OCI-LY1 (cell line): ENCODE results near the gene SPTB.

ENCODE experiments used
- H2AFZ ChIP-seq: fragments of 200-600 bp; sonication (generic), shearing (Covaris generic); 2 replicates; pipeline ENCODE4 v1.6.0; 2014; ENCODE audit warnings: antibody characterized with exemption, mild to moderate bottlenecking, low read length
- H3F3A ChIP-seq: fragments of 200-600 bp; sonication (generic), shearing (Covaris generic); 2 replicates; pipeline ENCODE4 v1.6.0; 2014; ENCODE audit warnings: mild to moderate bottlenecking, antibody characterized with exemption, low read length, moderate library complexity; ENCODE audit not compliant: insufficient read depth
- H3K27ac ChIP-seq: fragments of 200-600 bp; sonication (generic); 2 replicates; pipeline ENCODE4 v1.5.1; 2014; ENCODE audit warnings: low read length, mixed run types, mild to moderate bottlenecking, low read depth; ENCODE audit not compliant: poor library complexity, severe bottlenecking
- H3K27me3 ChIP-seq: fragments of 200-600 bp; sonication (generic); 2 replicates; pipeline ENCODE4 v1.6.0; 2014; ENCODE audit warnings: antibody characterized with exemption, mild to moderate bottlenecking, low read length, moderate library complexity; ENCODE audit not compliant: insufficient read depth
- H3K36me3 ChIP-seq: fragments of 200-600 bp; sonication (generic); 2 replicates; pipeline ENCODE4 v1.6.1; 2014; ENCODE audit warnings: mild to moderate bottlenecking, antibody characterized with exemption, low read length, moderate library complexity, mixed read lengths; ENCODE audit not compliant: insufficient read depth
- H3K4me1 ChIP-seq: fragments of 200-600 bp; sonication (generic); 2 replicates; pipeline ENCODE4 v1.5.1; 2014; ENCODE audit warnings: mild to moderate bottlenecking, low read length, moderate library complexity; ENCODE audit not compliant: insufficient read depth, severe bottlenecking
- H3K4me2 ChIP-seq: fragments of 200-600 bp; sonication (generic), shearing (Covaris generic); 2 replicates; pipeline ENCODE4 v1.6.1; 2014; ENCODE audit warnings: low read length
- H3K4me3 ChIP-seq: fragments of 200-600 bp; sonication (generic); 2 replicates; pipeline ENCODE4 v1.5.1; 2014; ENCODE audit warnings: low read length, low read depth, mild to moderate bottlenecking, mixed read lengths; ENCODE audit not compliant: poor library complexity, severe bottlenecking
- H3K79me2 ChIP-seq: fragments of 200-600 bp; shearing (Covaris generic); 2 replicates; pipeline ENCODE4 v1.6.1; 2016; ENCODE audit warnings: mixed run types, low read length, mixed read lengths; ENCODE audit not compliant: insufficient read depth
- H3K9ac ChIP-seq: fragments of 200-600 bp; sonication (generic), shearing (Covaris generic); 2 replicates; pipeline ENCODE4 v1.6.1; 2014; ENCODE audit warnings: mild to moderate bottlenecking, low read length, mixed read lengths
- H3K9me2 ChIP-seq: fragments of 200-600 bp; sonication (generic), shearing (Covaris generic); 2 replicates; pipeline ENCODE4 v1.6.1; 2014; ENCODE audit warnings: low read depth, mild to moderate bottlenecking, low read length, mixed read lengths
- H3K9me3 ChIP-seq: fragments of 200-600 bp; shearing (Covaris generic); 2 replicates; pipeline ENCODE4 v1.6.1; 2014; ENCODE audit warnings: low read length, mixed read lengths
- H4K20me1 ChIP-seq: fragments of 200-600 bp; sonication (generic), shearing (Covaris generic); 2 replicates; pipeline ENCODE4 v1.6.0; 2016; ENCODE audit warnings: mild to moderate bottlenecking, low read length; ENCODE audit not compliant: insufficient read depth
- CTCF ChIP-seq: fragments of 200-600 bp; sonication (generic), shearing (Covaris generic); IDR thresholded peaks from 2 replicates; pipeline ENCODE4 v1.5.1; 2017; ENCODE audit warnings: mild to moderate bottlenecking, antibody characterized with exemption, low read length, moderate library complexity, mixed read lengths
- EZH2 ChIP-seq: fragments of 200-600 bp; sonication (generic), shearing (Covaris generic); IDR thresholded peaks from 2 replicates; pipeline ENCODE4 v1.8.0; 2017; ENCODE audit warnings: borderline replicate concordance, mixed run types, mild to moderate bottlenecking, antibody characterized with exemption, low read length, moderate library complexity, mixed read lengths

The SPTB gene

GRCh38 chr14:64857979-64858744 is 21.5 kb downstream of the SPTB start:
- Histone ChIP-seq H3K4me2 (no peak overlapping the region), H2AFZ (no peak overlapping the region), H3F3A (no peaks in the 10 kb centered on the region), H3K9me3 (no peaks in the 10 kb centered on the region), H3K79me2 (no peaks in the 10 kb centered on the region), H3K9ac (no peak overlapping the region), H3K4me1 (no peaks in the 10 kb centered on the region), H3K27ac (no peak overlapping the region), H3K9me2 (no peaks in the 10 kb centered on the region), H4K20me1 (no peaks in the 10 kb centered on the region), H3K36me3 (no peaks in the 10 kb centered on the region), H3K27me3 (no peaks in the 10 kb centered on the region; the same call in 1 of the 2 replicates), H3K4me3 (no peak overlapping the region)
- TF ChIP-seq CTCF (no peak), EZH2 (no peak)

- H3F3A ChIP-seq = no peaks in the 10 kb centered on the region
- H2AFZ ChIP-seq = no peak overlapping the region
- no peaks in the 10 kb centered on the region for H3K79me2 ChIP-seq
- no peaks in the 10 kb centered on the region for H3K36me3 ChIP-seq
- no peaks in the 10 kb centered on the region for H4K20me1 ChIP-seq
- TF ChIP-seq CTCF (no peak), EZH2 (no peak)
- no peak overlapping the region for H3K9ac ChIP-seq
- no peaks in the 10 kb centered on the region for H3K9me3 ChIP-seq
- no peak overlapping the region for H3K27ac ChIP-seq
- H3K9me2 ChIP-seq = no peaks in the 10 kb centered on the region
- no peak overlapping the region for H3K4me3 ChIP-seq
- no peaks in the 10 kb centered on the region for H3K4me1 ChIP-seq
- H3K27me3 ChIP-seq = no peaks in the 10 kb centered on the region; the same call in 1 of the 2 replicates
- no peak overlapping the region for H3K4me2 ChIP-seq
Measured at GRCh38 chr14:64856529-64857445, 22.9 kb downstream of the SPTB start.

DNA sequence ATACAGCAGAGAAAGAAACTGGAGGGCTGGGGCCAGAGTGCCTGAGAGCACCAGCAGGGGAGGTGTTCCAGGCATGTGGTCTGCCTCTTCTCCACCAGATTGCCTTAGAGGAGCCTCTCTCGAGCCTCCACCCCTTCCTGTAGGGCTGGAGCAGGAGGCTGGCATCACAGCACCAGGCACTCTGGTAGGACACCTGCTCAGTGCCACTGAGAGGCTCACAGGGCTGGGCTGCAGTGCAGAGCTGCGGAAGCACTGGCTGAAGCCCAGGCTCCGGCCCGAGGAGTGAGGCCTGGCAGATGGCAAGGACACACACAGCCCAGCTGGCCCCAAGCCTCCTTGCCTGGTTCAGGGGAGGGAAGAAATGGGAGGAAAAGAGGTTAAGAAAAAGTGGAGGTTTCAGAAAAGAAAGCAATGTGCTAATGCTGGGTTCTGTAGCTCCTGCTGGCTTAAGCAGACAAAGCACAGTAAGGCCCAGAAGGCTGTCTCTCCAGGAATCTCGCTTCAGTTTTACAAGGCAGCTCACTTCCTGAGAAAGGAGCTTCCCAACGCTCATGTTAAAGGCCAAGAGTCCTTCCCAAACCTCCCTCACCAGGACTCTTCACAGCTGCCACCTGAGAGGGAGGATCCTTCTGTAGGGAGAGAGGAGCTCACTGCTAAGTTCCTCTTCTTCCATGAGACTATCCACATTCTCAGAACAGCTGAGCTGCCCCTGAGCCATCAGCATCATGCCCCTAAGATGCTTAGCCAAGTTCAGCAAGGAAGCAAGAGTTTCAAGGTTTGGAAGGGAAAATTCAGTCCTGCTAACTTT is 23.8 kb downstream of the SPTB start:
- Histone ChIP-seq H4K20me1 (no peaks in the 10 kb centered on the region), H3K9me2 (no peaks in the 10 kb centered on the region), H3K36me3 (no peaks in the 10 kb centered on the region), H3K27me3 (no peaks in the 10 kb centered on the region; the same call in 1 of the 2 replicates), H3K4me1 (no peaks in the 10 kb centered on the region), H3K4me3 (no peak overlapping the region), H3F3A (no peaks in the 10 kb centered on the region), H3K9me3 (no peaks in the 10 kb centered on the region), H2AFZ (no peak overlapping the region), H3K9ac (no peak overlapping the region), H3K79me2 (no peaks in the 10 kb centered on the region), H3K4me2 (no peak overlapping the region), H3K27ac (no peak overlapping the region)
- TF ChIP-seq CTCF (no peak), EZH2 (no peak)
